H1 (cell line): Measurements from ENCODE around the gene SCG3. TPM values are rescaled to one million over a fixed set of nuclear protein-coding genes. Genes with fewer than 3 reads are reported as not detected.

Experiments
- ASH2L ChIP-seq: fragments of 200-600, 300-600 bp; sonication (generic); IDR thresholded peaks from one replicate; pipeline ENCODE4 v1.7.1; 2017; ENCODE audit warnings: low read length
- BACH1 ChIP-seq: IDR thresholded peaks from 2 replicates; pipeline ENCODE4 v1.6.1; 2012; ENCODE audit warnings: low read length, improper control_type of control experiment
- BCL11A ChIP-seq, 2 experiments: IDR thresholded peaks; one replicate each; pipeline ENCODE4 v1.6.1; 2011; ENCODE audit warnings: low read depth in 2 of 2, low read length in 2 of 2, mild to moderate bottlenecking in 2 of 2
- CBX5 ChIP-seq: fragments of 300-800, 300-1000 bp; sonication (generic); IDR thresholded peaks from 2 replicates; pipeline ENCODE4 v1.7.1; 2016; ENCODE audit warnings: antibody characterized with exemption, low read length, low read depth
- CHD2 ChIP-seq: IDR thresholded peaks from 2 replicates; pipeline ENCODE4 v1.6.1; 2012; ENCODE audit warnings: low read length, improper control_type of control experiment
- EGR1 ChIP-seq: IDR thresholded peaks from 2 replicates; pipeline ENCODE4 v1.6.1; 2011; ENCODE audit warnings: low read depth, low read length, borderline replicate concordance
- EP300 ChIP-seq, 2 experiments: IDR thresholded peaks; 1 replicate in 1 of 2; 2 replicates in 1 of 2; pipeline ENCODE4 v1.6.1; 2011 to 2012; ENCODE audit warnings: low read depth in 2 of 2, low read length in 2 of 2, mild to moderate bottlenecking in 2 of 2, borderline replicate concordance in 1 of 2, inconsistent platforms in 1 of 2, moderate library complexity in 1 of 2
- HDAC2 ChIP-seq, 2 experiments: fragments of 300-600 bp in 1 of 2; sonication (generic) in 1 of 2; IDR thresholded peaks; 2 replicates each; pipeline ENCODE4 v1.6.1; 2011 to 2012; ENCODE audit warnings: low read depth in 2 of 2, low read length in 2 of 2, mild to moderate bottlenecking in 2 of 2, moderate library complexity in 2 of 2, borderline replicate concordance in 1 of 2, inconsistent platforms in 1 of 2
- HDAC6 ChIP-seq: IDR thresholded peaks from one replicate; pipeline ENCODE4 v1.7.1; 2012; ENCODE audit warnings: low read depth, mild to moderate bottlenecking, inconsistent platforms, low read length, moderate library complexity
- JUN ChIP-seq: IDR thresholded peaks from 2 replicates; pipeline ENCODE4 v1.6.1; 2011; ENCODE audit warnings: low read depth, mild to moderate bottlenecking, improper control_type of control experiment, low read length
- KDM4A ChIP-seq: IDR thresholded peaks from one replicate; pipeline ENCODE4 v1.7.1; 2012; ENCODE audit warnings: low read depth, mild to moderate bottlenecking, moderate library complexity, low read length, inconsistent platforms; ENCODE audit not compliant: severe bottlenecking
- KDM5A ChIP-seq: fragments of 200-600 bp; IDR thresholded peaks from 2 replicates; pipeline ENCODE4 v1.7.1; 2012; ENCODE audit warnings: mild to moderate bottlenecking, low read length, inconsistent platforms, mixed read lengths
- NRF1 ChIP-seq: IDR thresholded peaks from 2 replicates; pipeline ENCODE4 v1.6.1; 2011; ENCODE audit warnings: mild to moderate bottlenecking, low read depth, low read length, improper control_type of control experiment
- PHF8 ChIP-seq: fragments of 200-600 bp; sonication (generic); conservative IDR thresholded peaks from 2 replicates; pipeline ENCODE4 v1.7.1; 2012; ENCODE audit warnings: low read depth, mild to moderate bottlenecking, inconsistent platforms, low read length, moderate library complexity
- POLR2A ChIP-seq, 2 experiments: IDR thresholded peaks; 1 replicate in 1 of 2; 2 replicates in 1 of 2; pipeline ENCODE4 v1.6.1; 2011; ENCODE audit warnings: low read depth in 2 of 2, low read length in 2 of 2, mild to moderate bottlenecking in 2 of 2; ENCODE audit errors: control extremely low read depth in 1 of 2
- RNF2 ChIP-seq: fragments of 200-900, 300-1000 bp; sonication (generic); IDR thresholded peaks from 2 replicates; pipeline ENCODE4 v1.7.1; 2016; ENCODE audit warnings: borderline replicate concordance, low read depth, mild to moderate bottlenecking, antibody characterized with exemption, low read length; ENCODE audit not compliant: poor library complexity, severe bottlenecking; ENCODE audit errors: missing control alignments
- SIRT6 ChIP-seq: IDR thresholded peaks from one replicate; pipeline ENCODE4 v1.7.1; 2012; ENCODE audit warnings: low read length, inconsistent platforms
- SIX5 ChIP-seq: IDR thresholded peaks from 2 replicates; pipeline ENCODE4 v1.6.1; 2011; ENCODE audit warnings: mild to moderate bottlenecking, low read depth, low read length
- SP1 ChIP-seq: IDR thresholded peaks from 2 replicates; pipeline ENCODE4 v1.6.1; 2011; ENCODE audit warnings: low read depth, low read length
- SP2 ChIP-seq: IDR thresholded peaks from 2 replicates; pipeline ENCODE4 v1.6.1; 2012; ENCODE audit warnings: mild to moderate bottlenecking, low read length, inconsistent platforms
- SRF ChIP-seq: IDR thresholded peaks from 2 replicates; pipeline ENCODE4 v1.6.1; 2011; ENCODE audit warnings: mild to moderate bottlenecking, low read depth, low read length, moderate library complexity
- SUZ12 ChIP-seq: fragments of 200-600 bp; sonication (generic); IDR thresholded peaks from 2 replicates; pipeline ENCODE4 v1.6.1; 2012; ENCODE audit warnings: mild to moderate bottlenecking, inconsistent platforms, low read length, moderate library complexity, mixed read lengths
- TAF1 ChIP-seq: IDR thresholded peaks from 2 replicates; pipeline ENCODE4 v1.6.1; 2011; ENCODE audit warnings: mild to moderate bottlenecking, low read depth, low read length
- TEAD4 ChIP-seq: IDR thresholded peaks from 2 replicates; pipeline ENCODE4 v1.6.1; 2012; ENCODE audit warnings: low read depth, low read length, inconsistent platforms, mixed read lengths
- YY1 ChIP-seq: IDR thresholded peaks from 2 replicates; pipeline ENCODE4 v1.6.1; 2011; ENCODE audit warnings: low read depth, mild to moderate bottlenecking, low read length
- ZNF274 ChIP-seq: IDR thresholded peaks from 2 replicates; pipeline ENCODE4 v1.7.0; 2012; ENCODE audit warnings: low read length, borderline replicate concordance; ENCODE audit errors: extremely low read depth
- polyA plus RNA-seq, 7 experiments: library from polyadenylated mRNA; depleted of rRNA in 3 of 7; stranded (reverse) in 5 of 7; unstranded in 2 of 7; fragments of >200 nt in 5 of 7; fragments of 200-250 nt in 2 of 7; gene quantifications; 1 replicate in 5 of 7; 2 replicates in 1 of 7; 4 replicates in 1 of 7; pipeline versions ENCODE4 v1.2.1 to v1.2.3, GENCODE V29; 2011 to 2013; ENCODE audit warnings: missing spikeins in 2 of 7, mixed read lengths in 2 of 7
- total RNA-seq: library from RNA; stranded (reverse); fragmentation: NEBNext Ultra II Directional; extraction: Animal tissue kit (Norgen Biotek cat#: 25700); gene quantifications from 2 replicates; pipeline ENCODE4 v1.2.1, GENCODE V29; 2021

SCG3 gene
- total and polyA plus RNA-seq, 2 of the 8 experiments (the other 6 are each of a cell fraction or from before 2014, with no cell fraction given): 5.2 to 45.9 TPM

DNA sequence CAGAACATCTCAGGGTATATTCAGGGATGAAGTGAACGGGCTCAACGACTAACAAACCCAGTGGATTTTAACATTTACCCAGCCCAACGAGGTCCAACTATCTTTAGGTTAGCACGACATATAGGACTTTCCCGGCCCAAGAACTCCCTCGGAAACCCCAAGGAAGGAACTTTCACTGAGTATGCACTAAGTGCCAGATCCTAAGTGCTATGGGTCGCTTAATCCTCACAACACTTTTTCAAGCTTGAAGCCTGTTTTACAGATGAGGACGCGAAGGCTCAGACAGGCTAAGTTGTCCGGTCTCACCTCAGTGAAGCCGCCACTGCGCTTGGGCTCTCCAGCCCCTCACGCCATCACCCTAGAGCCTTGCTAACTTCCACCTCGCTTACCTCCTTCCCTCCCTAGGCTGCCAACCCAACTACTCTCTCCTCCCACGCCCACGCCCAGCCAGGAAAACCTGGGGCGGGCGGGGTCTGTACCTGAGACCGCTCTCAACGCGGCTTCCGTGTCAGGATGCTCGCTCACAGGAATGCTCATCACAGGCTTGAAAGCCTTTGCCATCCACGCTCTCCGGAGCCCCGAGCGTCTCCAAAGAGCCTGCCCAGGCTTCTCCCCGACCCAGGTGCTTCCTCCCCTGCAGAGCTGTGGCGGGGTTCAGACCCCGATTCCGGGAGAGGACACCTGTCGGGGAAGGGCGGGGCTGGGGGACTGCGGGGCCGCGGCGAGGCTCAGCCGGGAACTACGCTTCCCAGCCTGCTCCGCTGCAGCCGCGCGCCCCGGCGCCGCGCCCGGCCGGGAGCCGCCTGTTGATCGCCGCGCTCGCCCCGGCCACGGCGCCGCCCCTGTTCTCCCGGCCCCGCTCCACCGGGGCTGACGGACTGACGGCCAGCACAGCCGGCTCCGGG, 69.7 kb downstream of the SCG3 start, which contains the start of gene TMOD2 (continued):
- peak; percentile 84 for TF ChIP-seq KDM4A
- TF ChIP-seq ASH2L: peak; percentile 48
- TF ChIP-seq SIX5: peak; percentile 41; the same call in 1 of the 2 replicates
- no peak for TF ChIP-seq TAF1
- TF ChIP-seq KDM5A: no peak
- no peak for TF ChIP-seq PHF8
- no peak for TF ChIP-seq CHD2
- TF ChIP-seq BACH1: no peak
- no peak for TF ChIP-seq HDAC2 (IDR thresholded peaks at IDR 0.05; ENCODE audit: borderline replicate concordance in 1 of 2, low read depth in 2 of 2, low read length in 2 of 2)
- no peak for TF ChIP-seq TEAD4
- TF ChIP-seq NRF1: no peak
- TF ChIP-seq SIRT6: no peak
- TF ChIP-seq YY1: no peak
- peak; percentile 84; the same call in 1 of the 2 replicates for TF ChIP-seq EGR1
- no peak for TF ChIP-seq SP1
- TF ChIP-seq SP2: no peak
- TF ChIP-seq SUZ12: peak; percentile 58
- TF ChIP-seq EP300 (IDR thresholded peaks at IDR 0.05; ENCODE audit: borderline replicate concordance in 1 of 2, low read depth in 2 of 2, low read length in 2 of 2): no peak
- no peak for TF ChIP-seq CBX5
- TF ChIP-seq JUN: no peak
- no peak for TF ChIP-seq RNF2
- no peak for TF ChIP-seq HDAC6
- TF ChIP-seq BCL11A (IDR thresholded peaks at IDR 0.05; ENCODE audit: low read depth in 2 of 2, low read length in 2 of 2): no peak
- no peak for TF ChIP-seq SRF
- no peak for TF ChIP-seq ZNF274
- no peak for TF ChIP-seq POLR2A (IDR thresholded peaks at IDR 0.05; ENCODE audit: control extremely low read depth in 1 of 2, low read depth in 2 of 2, low read length in 2 of 2)
